ENCODE data around the gene CLPTM1L.
A peak's percentile ranks its signal among the peaks of the same experiment; 100 is the strongest.

The CLPTM1L gene

GRCh38 chr5:1386274-1386717 is 41.4 kb upstream of the CLPTM1L start:
- H3K9me3 ChIP-seq, result no peaks in the 10 kb centered on the region
- no peak for DNase-seq
- no peak for TF ChIP-seq CTCF (IDR thresholded peaks at IDR 0.05)
- intact Hi-C loops (cut with DNase I; ENCODE audit: low total_unique reads), result no loop called here
- no peaks in the 10 kb centered on the region for H3K36me3 ChIP-seq
- peak overlapping the region; percentile 56 to 72 for H3K4me3 ChIP-seq
- peak overlapping the region; percentile 27 to 32 for H3K27ac ChIP-seq
- peaks cover 0 to 18% (median 7%) of the 10 kb centered on the region in 4 donors for H3K4me1 ChIP-seq
- H3K27me3 ChIP-seq, result peaks cover 0 to 64% of the 10 kb centered on the region in 2 donors

GRCh38 chr5:1385395-1386273 is 40.7 kb upstream of the CLPTM1L start:
- no peak for TF ChIP-seq CTCF (IDR thresholded peaks at IDR 0.05)
- Histone ChIP-seq H3K4me1 (peaks cover 0 to 21% (median 7%) of the 10 kb centered on the region in 4 donors), H3K4me3 (peak overlapping the region; percentile 56 to 72), H3K9me3 (no peaks in the 10 kb centered on the region), H3K27me3 (peaks cover 0 to 64% of the 10 kb centered on the region in 2 donors), H3K27ac (peak overlapping the region; percentile 27 to 32), H3K36me3 (no peaks in the 10 kb centered on the region)
- intact Hi-C loops (cut with DNase I; ENCODE audit: low total_unique reads), result loop anchor here (2.0 kb wide), 1 partner anchor 47 kb away; no protein-coding TSS in a partner anchor
- peak; percentile 80 to 89 for DNase-seq

- Histone ChIP-seq H3K27ac (no peak overlapping the region), H3K27me3 (peaks cover 0 to 64% of the 10 kb centered on the region in 2 donors), H3K36me3 (no peaks in the 10 kb centered on the region), H3K9me3 (no peaks in the 10 kb centered on the region), H3K4me3 (no peak overlapping the region), H3K4me1 (peaks cover 0 to 26% (median 12%) of the 10 kb centered on the region in 4 donors)
- no peak for TF ChIP-seq CTCF (IDR thresholded peaks at IDR 0.05)
- intact Hi-C loops (cut with DNase I; ENCODE audit: low total_unique reads), result loop anchor here (2.0 kb wide), 1 partner anchor 46 kb away; no protein-coding TSS in a partner anchor
- no peak for DNase-seq
Observed at GRCh38 chr5:1384521-1384920, 39.6 kb upstream of the CLPTM1L start.

DNA sequence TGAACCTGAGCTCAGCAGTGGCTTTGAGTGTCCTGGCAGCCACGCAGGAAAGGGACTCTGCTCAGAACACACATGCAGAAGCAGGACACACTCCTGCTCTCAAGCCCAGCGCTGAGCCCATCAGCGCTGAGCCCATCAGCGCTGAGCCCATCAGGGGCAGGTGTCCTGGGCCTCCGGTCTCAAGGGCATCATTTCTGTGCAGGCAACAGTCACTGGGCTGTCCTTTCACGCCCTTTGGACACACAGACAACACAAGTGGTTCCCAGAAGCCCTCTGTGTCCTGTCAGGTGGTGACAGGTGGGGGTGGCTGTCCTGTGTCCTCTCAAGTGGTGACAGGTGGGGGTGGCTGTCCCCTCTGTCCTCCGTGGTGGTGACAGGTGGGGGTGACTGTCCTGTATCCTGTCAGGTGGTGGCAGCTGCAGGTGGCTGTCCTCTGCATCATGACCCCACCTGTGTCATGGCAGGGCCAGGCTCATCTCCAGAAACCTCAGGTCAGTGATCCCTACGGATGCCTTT is 39.0 kb upstream of the CLPTM1L start:
- no peak for DNase-seq
- intact Hi-C loops (cut with DNase I; ENCODE audit: low total_unique reads), result loop anchor here (2.0 kb wide), 1 partner anchor 45 kb away; no protein-coding TSS in a partner anchor
- no peaks in the 10 kb centered on the region for H3K36me3 ChIP-seq
- no peaks in the 10 kb centered on the region for H3K9me3 ChIP-seq
- H3K27ac ChIP-seq, result no peak overlapping the region
- no peak overlapping the region for H3K4me3 ChIP-seq
- H3K27me3 ChIP-seq, result peaks cover 0 to 64% of the 10 kb centered on the region in 2 donors
- H3K4me1 ChIP-seq, result peaks cover 0 to 26% (median 12%) of the 10 kb centered on the region in 4 donors
- TF ChIP-seq CTCF (IDR thresholded peaks at IDR 0.05), result no peak

DNA sequence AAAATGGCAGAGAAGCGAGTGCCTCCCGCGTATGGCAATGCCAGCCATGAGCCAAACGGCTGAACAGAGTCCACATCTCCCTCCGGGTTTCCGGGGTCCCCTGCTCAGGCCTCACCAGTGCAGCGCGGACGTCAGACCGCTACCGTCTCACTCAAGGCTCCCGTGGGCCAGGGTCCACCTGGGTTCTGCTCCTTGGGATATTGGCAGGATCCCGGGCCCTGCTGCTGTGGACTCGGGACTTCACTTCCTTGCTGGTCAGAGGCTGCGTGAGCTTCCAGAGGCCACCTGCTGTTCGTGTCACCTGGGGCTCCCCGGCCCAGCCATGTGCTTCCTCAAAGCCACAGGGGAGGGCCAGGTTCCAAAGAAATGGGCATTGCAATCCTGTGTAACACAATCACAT is 38.4 kb upstream of the CLPTM1L start:
- TF ChIP-seq CTCF (IDR thresholded peaks at IDR 0.05), result no peak
- Histone ChIP-seq H3K9me3 (no peaks in the 10 kb centered on the region), H3K36me3 (no peaks in the 10 kb centered on the region), H3K27me3 (peaks cover 0 to 66% of the 10 kb centered on the region in 2 donors), H3K27ac (no peak overlapping the region), H3K4me1 (peaks cover 0 to 26% (median 12%) of the 10 kb centered on the region in 4 donors), H3K4me3 (no peak overlapping the region)
- no peak for DNase-seq
- intact Hi-C loops (cut with DNase I; ENCODE audit: low total_unique reads), result no loop called here
